ENCODE data around the gene POP7.

Gene POP7

GRCh38 chr7:100728196-100728595 lies 22.3 kb downstream of the POP7 start:
- no peak for DNase-seq

- no peak for DNase-seq
Observed at GRCh38 chr7:100730136-100730800, 24.3 kb downstream of the POP7 start.

GRCh38 chr7:100731937-100732636 lies 26.2 kb downstream of the POP7 start:
- no peak for DNase-seq

- no peak for DNase-seq
Observed at GRCh38 chr7:100735730-100736129, 29.8 kb downstream of the POP7 start.

GRCh38 chr7:100736671-100737070 lies 30.8 kb downstream of the POP7 start:
- no peak for DNase-seq

GRCh38 chr7:100739934-100740333 lies 34.0 kb downstream of the POP7 start:
- no peak for DNase-seq

GRCh38 chr7:100744605-100745004 lies 38.7 kb downstream of the POP7 start:
- DNase-seq = no peak

GRCh38 chr7:100745184-100745583 lies 39.3 kb downstream of the POP7 start:
- peak; percentile 49 for DNase-seq

- DNase-seq = no peak
Observed at GRCh38 chr7:100752994-100753393, 47.1 kb downstream of the POP7 start.

GRCh38 chr7:100753750-100754149 lies 47.8 kb downstream of the POP7 start:
- DNase-seq = no peak

Data from CD4-positive, alpha-beta T cell treated with Interleukin-12 subunit alpha and Interleukin-12 subunit beta, for 1 hour (primary cell).